ENCODE results near the gene SLX9.
A peak's percentile ranks its signal among the peaks of the same experiment; 100 is the strongest.

SLX9 gene

DNA sequence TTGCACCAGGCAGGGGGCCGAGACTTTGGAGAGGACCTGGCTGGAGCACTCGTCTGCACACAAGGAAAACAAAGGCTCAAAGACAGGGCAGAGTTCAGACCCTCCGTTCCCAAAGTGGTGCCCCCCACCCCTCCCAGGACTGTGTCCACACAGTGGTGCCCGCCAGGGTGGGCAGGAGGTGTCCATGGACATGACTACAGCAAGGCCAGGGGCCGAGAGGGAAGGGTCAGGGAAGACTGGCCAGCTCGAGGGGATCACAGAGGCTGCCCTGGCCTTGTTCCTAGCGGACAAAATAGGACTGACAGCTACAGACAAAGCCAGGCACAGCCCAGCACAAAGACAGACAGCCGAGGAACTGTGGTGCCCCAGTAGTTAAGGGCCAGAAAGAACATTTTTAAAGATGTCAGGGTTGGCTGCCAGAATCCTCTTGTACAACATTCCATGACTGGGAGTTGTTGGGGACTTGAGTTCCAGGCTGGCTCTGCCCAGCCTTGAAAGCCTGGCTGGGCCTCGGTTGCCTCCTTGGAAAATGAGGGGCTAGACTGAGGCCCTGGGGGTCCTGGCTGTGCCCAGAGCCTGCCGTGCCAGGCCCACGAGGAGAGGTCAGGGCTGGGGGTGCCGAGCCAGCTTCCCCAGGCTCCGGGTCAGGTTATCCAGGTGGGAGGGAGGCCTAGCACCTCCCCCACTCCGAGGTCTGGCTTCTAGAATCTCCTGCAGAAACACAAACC is 63.7 kb downstream of the SLX9 start:
- no peak for DNase-seq (ENCODE audit: low read depth)

DNA sequence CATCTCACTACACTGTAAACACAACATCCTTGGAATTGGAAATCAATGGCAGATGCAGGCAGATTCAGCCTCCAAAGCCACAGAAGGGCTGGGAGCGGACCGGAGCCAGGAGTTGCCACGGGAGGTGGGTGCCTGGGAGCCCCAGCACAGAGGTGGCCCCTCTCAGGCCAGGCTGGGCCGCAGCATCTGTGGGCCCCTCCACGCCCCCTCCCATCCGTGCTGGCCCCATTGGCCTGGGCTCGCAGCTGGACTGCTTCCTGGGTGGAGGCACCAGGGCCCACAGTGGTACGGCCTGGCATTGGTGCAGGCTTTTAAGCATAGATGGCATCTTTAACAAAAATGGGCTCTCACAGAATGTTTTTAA is 64.2 kb downstream of the SLX9 start:
- no peak for DNase-seq (ENCODE audit: low read depth)

GRCh38 chr21:45004481-45005247 is 64.8 kb downstream of the SLX9 start:
- no peak for DNase-seq (ENCODE audit: low read depth)

GRCh38 chr21:45006536-45007095 is 66.8 kb downstream of the SLX9 start:
- no peak for DNase-seq (ENCODE audit: low read depth)

GRCh38 chr21:45009616-45010015 is 69.8 kb downstream of the SLX9 start:
- no peak for DNase-seq (ENCODE audit: low read depth)

DNA sequence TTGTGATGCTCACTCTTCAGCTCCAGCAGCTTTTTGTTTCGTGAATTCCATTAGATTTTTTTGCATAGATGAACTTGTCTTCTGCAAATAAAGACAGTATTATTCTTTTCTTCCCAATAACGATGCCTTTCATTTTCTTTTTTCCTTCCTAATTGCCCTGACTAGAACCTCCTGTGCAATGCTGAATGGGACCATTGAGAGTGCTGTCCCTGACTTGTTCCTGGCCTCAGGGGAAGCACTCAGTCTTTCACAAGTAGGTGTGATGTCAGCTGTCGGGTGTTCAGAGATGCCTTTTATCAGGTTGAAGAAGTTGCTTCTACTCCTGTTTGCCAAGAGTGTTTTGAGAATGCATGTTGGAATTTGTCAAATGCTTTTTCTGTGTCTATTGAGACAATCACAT is 70.3 kb downstream of the SLX9 start:
- no peak for DNase-seq (ENCODE audit: low read depth)

- no peak for DNase-seq (ENCODE audit: low read depth)
Measured at GRCh38 chr21:45010860-45011259, 71.0 kb downstream of the SLX9 start.

GRCh38 chr21:45011426-45011825 is 71.6 kb downstream of the SLX9 start:
- no peak for DNase-seq (ENCODE audit: low read depth)

- DNase-seq (ENCODE audit: low read depth) = peak; percentile 57
Measured at GRCh38 chr21:45011911-45012661, 72.3 kb downstream of the SLX9 start.

GRCh38 chr21:45012662-45013259 is 72.9 kb downstream of the SLX9 start:
- DNase-seq (ENCODE audit: low read depth) = no peak

GRCh38 chr21:45013260-45013841 is 73.5 kb downstream of the SLX9 start:
- DNase-seq (ENCODE audit: low read depth) = no peak

DNA sequence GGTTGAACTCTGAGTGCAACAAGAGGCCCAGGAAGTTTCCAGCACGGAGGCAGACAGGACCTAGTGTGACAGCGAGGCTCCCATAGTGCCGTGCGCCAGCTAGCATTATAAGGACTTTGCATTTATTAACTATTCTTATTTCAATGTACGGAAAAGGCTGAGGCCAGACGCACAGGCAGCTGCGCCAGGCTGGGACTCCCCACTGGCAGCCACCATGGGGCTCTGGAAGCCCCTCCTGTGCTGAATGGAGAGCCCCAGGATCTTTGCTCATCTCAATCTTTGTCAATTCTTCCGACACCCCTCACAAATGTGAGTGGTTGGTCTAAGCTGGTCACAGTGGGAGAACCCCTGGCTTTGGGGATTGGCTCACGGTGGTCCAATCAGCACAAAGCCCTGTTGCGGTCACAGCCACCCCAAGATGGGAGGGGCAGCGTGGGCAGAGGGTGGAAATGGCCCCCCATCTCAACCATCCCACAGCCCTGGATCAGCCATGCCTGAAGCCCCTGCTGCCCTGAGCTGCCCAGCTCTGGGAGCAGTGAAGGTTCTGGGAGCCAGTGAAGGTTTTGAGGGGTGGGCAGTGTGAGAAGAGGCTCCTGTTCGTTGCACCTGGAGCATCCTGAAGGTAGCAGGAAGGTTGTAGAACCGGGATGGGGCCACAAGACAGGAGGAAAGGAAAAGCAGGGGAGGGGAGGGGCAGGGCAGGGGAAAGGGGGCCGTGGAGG is 75.1 kb downstream of the SLX9 start:
- no peak for DNase-seq (ENCODE audit: low read depth)

DNA sequence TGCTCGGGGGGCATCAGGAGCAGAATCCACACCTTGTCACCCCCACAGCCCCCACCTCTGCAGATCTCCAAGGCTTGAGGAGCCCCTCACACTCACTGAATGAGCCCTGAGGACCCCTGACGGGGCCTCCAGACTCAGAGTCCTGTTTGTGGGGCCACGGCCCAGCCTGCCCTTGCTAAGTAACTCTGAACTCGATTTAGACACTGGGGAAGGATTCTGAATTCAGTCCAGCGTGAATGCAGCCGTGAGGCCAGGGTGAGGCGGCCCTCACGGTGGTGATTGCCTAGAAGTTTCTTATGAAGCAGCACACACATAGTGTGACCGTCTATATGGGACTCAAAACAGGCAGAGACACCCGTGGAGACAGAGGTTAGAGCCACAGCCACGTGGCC is 75.6 kb downstream of the SLX9 start:
- no peak for DNase-seq (ENCODE audit: low read depth)

- DNase-seq (ENCODE audit: low read depth) = no peak
Measured at GRCh38 chr21:45016031-45016405, 76.2 kb downstream of the SLX9 start.

- no peak for DNase-seq (ENCODE audit: low read depth)
Measured at GRCh38 chr21:45016406-45017038, 76.7 kb downstream of the SLX9 start.

DNA sequence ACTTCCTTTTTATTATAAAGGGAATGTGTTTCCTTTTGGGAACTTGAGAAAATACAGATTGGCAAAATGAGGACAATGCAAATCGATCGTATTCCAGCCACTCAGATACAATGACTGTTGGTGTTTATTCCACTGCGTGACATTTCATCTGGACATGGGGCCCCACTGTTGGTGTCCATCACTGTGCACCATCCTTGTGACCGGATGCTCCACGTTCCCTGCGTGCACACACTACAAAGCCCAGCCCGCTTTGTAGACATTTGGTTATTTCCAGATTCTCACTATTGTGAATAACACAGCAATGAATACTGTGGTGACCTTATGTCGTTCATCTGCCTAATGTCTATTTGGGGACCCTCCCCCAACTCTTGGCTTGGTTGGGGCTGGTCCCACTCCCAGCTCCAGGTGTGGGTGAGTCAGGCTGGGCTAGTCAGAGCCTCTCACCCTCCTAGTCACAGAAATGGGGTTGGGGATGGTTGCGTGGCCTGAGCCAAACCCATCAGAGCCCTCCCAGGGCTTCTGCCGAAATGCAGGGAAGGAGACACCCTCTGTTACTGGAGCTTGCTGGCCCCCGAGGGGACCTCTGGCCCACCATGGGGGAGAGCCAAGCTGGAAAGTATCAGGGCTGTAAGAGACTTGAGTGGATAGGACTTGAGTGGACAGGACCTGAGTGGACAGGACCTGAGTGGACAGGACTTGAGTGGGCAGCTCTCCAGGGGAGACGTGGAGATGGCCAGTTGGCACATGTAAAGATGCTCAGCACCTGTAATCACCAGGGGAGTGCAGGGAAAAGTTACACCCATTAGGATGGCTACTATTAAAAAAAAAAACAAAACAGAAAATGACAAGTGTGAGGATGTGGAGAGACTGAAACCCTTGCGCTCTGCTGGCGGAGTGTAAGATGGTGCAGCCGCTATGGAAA is 77.5 kb downstream of the SLX9 start:
- DNase-seq (ENCODE audit: low read depth) = no peak

GRCh38 chr21:45018131-45019075 is 78.6 kb downstream of the SLX9 start:
- DNase-seq (ENCODE audit: low read depth) = no peak

GRCh38 chr21:45019076-45019886 is 79.5 kb downstream of the SLX9 start:
- DNase-seq (ENCODE audit: low read depth) = no peak

Measured in stromal cell of bone marrow (primary cell).